Central memory CD8-positive, alpha-beta T cell (primary cell): ENCODE data around the gene APOA5.
A peak's percentile ranks its signal among the peaks of the same experiment; 100 is the strongest.
"Not testable (repeated sequence)": the region's sequence is repeated elsewhere in the genome, so short reads cannot be mapped to it uniquely, and the experiment has no call there.

Source experiments
- ATAC-seq: fragments of 150-1000 bp; cut with Tn5 transposase; replicated peaks from 2 replicates; pipeline ENCODE4 v1.10.0; 2022; ENCODE audit warnings: mild to moderate bottlenecking, moderate FRiP score, moderate number of reproducible peaks; ENCODE audit not compliant: poor library complexity, severe bottlenecking; ENCODE audit errors: extremely low read depth
- DNase-seq, 2 donors: peaks; one replicate each; pipeline ENCODE4 v3.0.0; 2021; ENCODE audit warnings: low spot score in 2 of 2
- H3K27ac Mint-ChIP-seq: one replicate; pipeline ENCODE4 v1.8.0; 2022; ENCODE audit warnings: low read depth, mild to moderate bottlenecking, moderate library complexity, mixed read lengths
- H3K27me3 Mint-ChIP-seq: one replicate; pipeline ENCODE4 v1.8.0; 2022; ENCODE audit warnings: mixed read lengths
- H3K36me3 Mint-ChIP-seq: one replicate; pipeline ENCODE4 v1.8.0; 2022; ENCODE audit warnings: mild to moderate bottlenecking, moderate library complexity, mixed read lengths; ENCODE audit not compliant: insufficient read depth
- H3K4me1 Mint-ChIP-seq: one replicate; pipeline ENCODE4 v1.8.0; 2022; ENCODE audit warnings: mixed read lengths
- H3K4me3 Mint-ChIP-seq: one replicate; pipeline ENCODE4 v1.8.0; 2022; ENCODE audit warnings: mild to moderate bottlenecking, moderate library complexity, mixed read lengths
- H3K9me3 Mint-ChIP-seq: one replicate; pipeline ENCODE4 v1.8.0; 2022; ENCODE audit warnings: mixed read lengths

The APOA5 gene, protein sequence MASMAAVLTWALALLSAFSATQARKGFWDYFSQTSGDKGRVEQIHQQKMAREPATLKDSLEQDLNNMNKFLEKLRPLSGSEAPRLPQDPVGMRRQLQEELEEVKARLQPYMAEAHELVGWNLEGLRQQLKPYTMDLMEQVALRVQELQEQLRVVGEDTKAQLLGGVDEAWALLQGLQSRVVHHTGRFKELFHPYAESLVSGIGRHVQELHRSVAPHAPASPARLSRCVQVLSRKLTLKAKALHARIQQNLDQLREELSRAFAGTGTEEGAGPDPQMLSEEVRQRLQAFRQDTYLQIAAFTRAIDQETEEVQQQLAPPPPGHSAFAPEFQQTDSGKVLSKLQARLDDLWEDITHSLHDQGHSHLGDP

GRCh38 chr11:116791813-116792143 lies at the start of gene APOA5:
Gene APOA5 (minus strand): TSS chr11:116791879. CDS start chr11:116791860, 19 bp downstream.
- Mint-ChIP-seq H3K27ac (no peak within 1 kb of the TSS), H3K9me3 (no peaks in the 10 kb centered on the region), H3K27me3 (no peaks in the 10 kb centered on the region), H3K36me3 (peaks cover 7% of the 10 kb centered on the region), H3K4me1 (peaks cover 19% of the 10 kb centered on the region), H3K4me3 (peak within 1 kb of the TSS; percentile 34)
- DNase-seq, result no peak
- ATAC-seq, result no peak

DNA sequence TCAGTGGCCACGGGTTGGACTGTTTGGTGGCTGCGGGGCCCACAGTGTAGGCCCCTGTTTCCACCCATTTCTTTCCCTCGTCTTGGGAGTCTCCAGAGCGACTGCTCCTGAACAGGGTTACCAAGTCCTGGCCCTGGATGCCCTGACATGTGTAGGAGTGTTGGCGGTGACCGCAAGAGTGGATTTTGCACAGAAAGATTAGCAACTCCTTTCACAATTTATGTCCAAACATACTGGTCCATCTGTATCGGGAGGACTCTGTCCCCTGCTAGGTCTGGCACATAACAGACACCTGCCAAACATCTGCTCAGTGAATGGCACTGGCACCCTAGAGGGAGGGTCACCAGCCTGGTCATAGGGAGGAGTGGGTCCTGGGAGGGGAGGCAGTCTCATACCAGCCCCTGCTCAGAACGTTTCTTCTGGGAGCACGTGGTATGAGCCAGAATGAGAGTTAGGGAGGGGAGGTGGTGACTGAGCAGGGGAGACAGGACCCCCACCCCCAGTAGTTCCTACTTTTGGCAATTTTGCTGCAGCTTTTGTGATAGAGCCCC lies 49.1 kb upstream of the APOA5 start:
- no peak for ATAC-seq
- no peak overlapping the region for H3K4me3 Mint-ChIP-seq
- H3K27ac Mint-ChIP-seq, result no peak overlapping the region
- peaks cover 22% of the 10 kb centered on the region for H3K36me3 Mint-ChIP-seq
- H3K27me3 Mint-ChIP-seq, result no peaks in the 10 kb centered on the region
- DNase-seq, result no peak
- peaks cover 10% of the 10 kb centered on the region for H3K4me1 Mint-ChIP-seq
- H3K9me3 Mint-ChIP-seq, result no peaks in the 10 kb centered on the region

DNA sequence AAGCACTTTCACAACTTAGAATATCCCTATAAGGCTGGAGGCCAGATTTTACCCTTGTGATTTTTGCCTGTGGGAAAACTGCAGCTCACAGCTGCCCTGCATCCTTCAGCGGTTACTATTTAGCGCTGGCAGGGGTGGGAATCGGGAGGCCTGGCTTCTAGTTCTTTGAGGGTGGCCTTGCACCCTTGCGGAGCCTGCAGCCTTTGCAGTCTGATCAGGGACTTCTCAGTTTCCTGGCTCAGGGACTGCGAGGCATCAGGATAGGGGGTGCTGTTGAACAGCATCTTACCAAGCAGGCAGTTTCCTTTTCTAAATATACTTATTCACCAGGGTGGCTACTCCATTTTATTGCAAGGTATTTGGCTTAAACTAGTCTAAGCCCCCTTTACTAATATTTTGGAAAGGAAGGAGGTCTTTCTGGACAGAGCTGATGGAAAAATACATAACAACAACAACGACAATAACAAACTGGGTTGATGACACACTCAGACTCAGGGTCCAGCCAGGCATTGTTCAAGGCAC lies 48.6 kb upstream of the APOA5 start:
- Mint-ChIP-seq H3K4me3 (no peak overlapping the region), H3K36me3 (peaks cover 18% of the 10 kb centered on the region), H3K9me3 (no peaks in the 10 kb centered on the region), H3K27ac (no peak overlapping the region), H3K4me1 (peaks cover 14% of the 10 kb centered on the region), H3K27me3 (no peaks in the 10 kb centered on the region)
- no peak for DNase-seq
- no peak for ATAC-seq

- DNase-seq (no peak), ATAC-seq (no peak)
- Mint-ChIP-seq H3K27ac (no peak overlapping the region), H3K27me3 (no peaks in the 10 kb centered on the region), H3K9me3 (no peaks in the 10 kb centered on the region), H3K36me3 (peaks cover 11% of the 10 kb centered on the region), H3K4me1 (peaks cover 21% of the 10 kb centered on the region), H3K4me3 (no peak overlapping the region)
Measured at GRCh38 chr11:116838321-116839084, 46.8 kb upstream of the APOA5 start.

DNA sequence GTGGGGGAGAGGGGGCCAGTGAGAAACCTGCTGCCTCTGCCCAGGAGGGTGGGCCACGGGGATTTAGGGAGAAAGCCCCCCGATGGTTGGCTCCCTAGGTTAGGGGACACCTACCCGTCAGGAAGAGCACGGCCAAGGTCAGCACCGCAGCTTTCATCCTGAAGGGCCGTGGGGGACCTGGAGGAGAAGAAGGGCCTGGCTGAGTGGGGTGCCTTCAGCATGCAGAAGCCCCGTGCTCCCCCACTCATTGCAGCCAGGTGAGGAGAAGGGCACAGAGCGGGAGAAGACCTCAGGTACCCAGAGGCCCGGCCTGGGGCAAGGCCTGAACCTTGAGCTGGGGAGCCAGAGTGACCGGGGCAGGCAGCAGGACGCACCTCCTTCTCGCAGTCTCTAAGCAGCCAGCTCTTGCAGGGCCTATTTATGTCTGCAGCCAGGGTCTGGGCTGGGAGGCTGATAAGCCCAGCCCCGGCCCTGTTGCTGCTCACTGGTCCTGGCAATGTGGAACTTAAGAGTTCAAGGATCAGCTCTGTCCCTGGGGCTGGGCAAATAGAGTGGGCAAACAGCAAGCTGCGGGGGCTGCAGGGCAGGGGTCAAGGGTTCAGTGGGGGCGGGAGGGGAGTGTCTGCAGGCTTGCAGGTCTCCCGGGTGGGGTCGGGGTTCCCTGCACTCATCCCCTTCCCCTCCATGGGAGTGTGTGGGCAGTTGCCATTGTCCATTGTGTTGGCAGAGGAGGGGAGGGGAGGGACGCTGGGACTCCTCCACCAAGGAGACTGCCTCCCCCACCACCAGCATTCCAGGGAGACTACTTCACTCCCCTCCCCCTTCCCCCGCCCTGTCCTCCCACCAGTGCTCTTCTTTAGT lies 45.8 kb upstream of the APOA5 start, which contains the start of gene APOA1:
APOA1 (minus strand) TSS at position 392 of the 861 bp plus-strand sequence; CDS start at position 157, 235 bp downstream.
- no peak within 1 kb of the TSS for H3K27ac Mint-ChIP-seq
- ATAC-seq, result no peak
- peaks cover 4% of the 10 kb centered on the region for H3K36me3 Mint-ChIP-seq
- H3K4me3 Mint-ChIP-seq, result peak within 1 kb of the TSS; percentile 79
- H3K27me3 Mint-ChIP-seq, result no peaks in the 10 kb centered on the region
- no peak for DNase-seq
- peaks cover 17% of the 10 kb centered on the region for H3K4me1 Mint-ChIP-seq
- no peaks in the 10 kb centered on the region for H3K9me3 Mint-ChIP-seq

GRCh38 chr11:116836632-116836991 lies 44.9 kb upstream of the APOA5 start:
- peaks cover 17% of the 10 kb centered on the region for H3K4me1 Mint-ChIP-seq
- no peak for ATAC-seq
- peaks cover 4% of the 10 kb centered on the region for H3K36me3 Mint-ChIP-seq
- H3K9me3 Mint-ChIP-seq, result no peaks in the 10 kb centered on the region
- peak overlapping the region; percentile 79 for H3K4me3 Mint-ChIP-seq
- no peak overlapping the region for H3K27ac Mint-ChIP-seq
- no peaks in the 10 kb centered on the region for H3K27me3 Mint-ChIP-seq
- DNase-seq, result no peak

GRCh38 chr11:116835791-116836631 lies 44.3 kb upstream of the APOA5 start:
- peak; percentile 93 for ATAC-seq
- Mint-ChIP-seq H3K4me1 (peaks cover 17% of the 10 kb centered on the region), H3K27ac (peak overlapping the region; percentile 49), H3K36me3 (peaks cover 4% of the 10 kb centered on the region), H3K4me3 (peak overlapping the region; percentile 79), H3K9me3 (no peaks in the 10 kb centered on the region), H3K27me3 (no peaks in the 10 kb centered on the region)
- peak; percentile 58 to 72 for DNase-seq

GRCh38 chr11:116835042-116835772 lies 43.5 kb upstream of the APOA5 start:
- Mint-ChIP-seq H3K36me3 (peaks cover 3% of the 10 kb centered on the region), H3K27me3 (no peaks in the 10 kb centered on the region), H3K4me1 (peaks cover 17% of the 10 kb centered on the region), H3K27ac (peak overlapping the region; percentile 78), H3K4me3 (peak overlapping the region; percentile 79), H3K9me3 (no peaks in the 10 kb centered on the region)
- DNase-seq, result no peak
- ATAC-seq, result peak; percentile 2

DNA sequence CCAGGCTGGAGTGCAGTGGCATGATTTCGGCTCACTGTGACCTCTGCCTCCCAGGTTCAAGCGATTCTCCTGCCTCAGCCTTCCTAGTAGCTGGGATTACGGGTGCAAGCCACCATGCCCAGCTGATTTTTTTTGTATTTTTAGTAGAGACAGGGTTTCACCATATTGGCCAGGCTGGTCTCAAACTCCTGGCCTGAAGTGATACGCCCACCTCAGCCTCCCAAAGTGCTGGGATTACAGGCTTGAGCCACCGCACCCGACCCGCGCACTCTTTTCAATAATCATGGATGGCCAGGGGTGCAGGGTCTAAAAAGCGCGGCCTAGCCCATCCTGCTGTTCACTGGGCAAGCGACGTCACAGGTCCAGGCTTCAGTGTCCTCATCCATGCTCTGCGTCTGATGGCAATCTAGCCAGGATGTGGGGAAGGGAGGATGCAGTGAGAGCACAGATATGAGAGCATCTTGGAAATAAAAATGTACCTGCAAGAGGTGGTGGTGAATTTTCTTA lies 42.9 kb upstream of the APOA5 start:
- H3K36me3 Mint-ChIP-seq, DNase-seq, ATAC-seq, H3K27me3 Mint-ChIP-seq, H3K9me3 Mint-ChIP-seq: not testable (repeated sequence)
- Mint-ChIP-seq H3K27ac (peak overlapping the region; percentile 78), H3K4me1 (peaks cover 17% of the 10 kb centered on the region), H3K4me3 (peak overlapping the region; percentile 79)

DNA sequence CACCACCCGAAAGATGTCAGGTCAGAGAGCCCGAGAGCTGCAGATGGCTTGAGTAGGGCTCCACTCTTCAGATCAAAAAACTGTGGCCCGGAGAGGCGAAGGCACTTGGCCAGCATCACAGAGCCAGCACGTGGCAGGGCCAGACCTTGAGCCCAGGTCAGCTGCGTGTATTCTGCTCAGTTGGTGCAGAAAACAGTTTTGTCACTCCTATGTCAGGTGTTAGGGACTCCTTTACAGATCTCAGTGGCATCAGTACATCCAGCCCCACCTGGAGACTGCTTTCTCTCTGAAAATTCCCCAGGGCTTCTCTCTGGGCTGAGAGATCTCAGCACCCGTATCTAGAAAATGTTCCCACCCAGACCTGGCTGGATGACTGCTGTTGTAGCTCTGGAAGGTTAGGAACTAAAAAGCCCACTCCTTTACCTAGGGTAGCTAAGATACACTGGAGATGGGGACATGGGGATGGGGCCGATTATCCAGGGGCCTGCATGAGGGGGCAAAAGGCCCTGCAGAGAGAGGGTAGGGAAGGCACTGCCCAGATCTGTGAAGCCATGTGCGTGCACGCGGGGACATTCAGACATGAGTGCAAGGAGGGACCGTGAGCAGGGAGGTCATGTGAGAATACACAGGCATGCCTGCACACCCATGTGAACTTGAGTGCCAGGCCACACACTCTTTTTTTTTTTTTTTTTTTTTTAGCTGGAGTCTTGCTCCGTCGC lies 42.3 kb upstream of the APOA5 start:
- ATAC-seq (no peak), DNase-seq (no peak)
- no peak overlapping the region for H3K27ac Mint-ChIP-seq
- H3K9me3 Mint-ChIP-seq, result no peaks in the 10 kb centered on the region
- H3K4me3 Mint-ChIP-seq, result peak overlapping the region; percentile 43
- no peaks in the 10 kb centered on the region for H3K27me3 Mint-ChIP-seq
- H3K36me3 Mint-ChIP-seq, result peaks cover 3% of the 10 kb centered on the region
- peaks cover 17% of the 10 kb centered on the region for H3K4me1 Mint-ChIP-seq
